ENCODE measurements around the gene ZEB2. TPM values are rescaled to one million over a fixed set of nuclear protein-coding genes. Genes with fewer than 3 reads are reported as not detected.

Gene ZEB2
- total RNA-seq, 1 experiment from 2014 or later, result 1.2 TPM

DNA sequence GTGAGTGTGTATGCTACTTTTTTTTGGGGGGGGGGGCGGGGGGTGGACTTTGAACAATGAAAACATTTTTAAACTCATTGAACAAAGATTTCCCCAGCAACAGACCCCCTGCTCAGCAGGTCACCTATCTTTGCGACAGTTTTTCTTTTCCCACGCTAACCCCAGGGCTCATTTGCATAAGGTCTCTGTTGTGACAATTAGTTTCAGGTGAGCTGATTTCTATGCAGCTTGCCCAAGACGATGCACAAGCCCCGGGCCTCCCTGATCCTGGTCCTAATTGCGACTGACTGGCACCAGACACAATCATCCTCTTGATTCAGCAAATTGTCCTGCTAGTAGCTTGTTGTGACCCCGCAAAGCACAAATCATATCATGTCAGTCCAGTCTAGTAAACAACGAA lies 40.3 kb downstream of the ZEB2 start:
- H3K4me1 Mint-ChIP-seq, result peaks cover 50 to 55% of the 10 kb centered on the region in 2 experiments

More for the DNA sequence above, 40.3 kb downstream of the ZEB2 start:
- peak overlapping the region; percentile 83 for H3K27ac ChIP-seq (ENCODE audit: insufficient read length, low read depth, low read length)
- Mint-ChIP-seq H3K9me3 (no peaks in the 10 kb centered on the region), H3K27me3 (ENCODE audit: low read depth) (peaks cover 3% of the 10 kb centered on the region), H3K27ac (peak overlapping the region in 2 of 3 experiments; percentile 80 to 82; a peak in 4 of 7 replicates), H3K4me3 (no peak overlapping the region; a peak in 2 of 5 replicates), H3K36me3 (ENCODE audit: insufficient read depth in 1 of 3, low read depth in 3 of 3) (no peaks in the 10 kb centered on the region)
- H3K27me3 ChIP-seq (ENCODE audit: insufficient read depth, low read length), result no peaks in the 10 kb centered on the region
- H2AK5ac ChIP-seq (ENCODE audit: insufficient read length, low read length), result no peak overlapping the region
- H3K9ac ChIP-seq (ENCODE audit: extremely low read depth, insufficient read length, low read length), result no peak overlapping the region
- H3K79me1 ChIP-seq (ENCODE audit: insufficient read depth, low read depth, low read length, poor library complexity, severe bottlenecking), result no peaks in the 10 kb centered on the region
- H2BK5ac ChIP-seq (ENCODE audit: insufficient read length, low read length), result no peak overlapping the region
- H2BK15ac ChIP-seq (ENCODE audit: low read depth, low read length), result no peak overlapping the region
- no peaks in the 10 kb centered on the region for H3K23me2 ChIP-seq (ENCODE audit: insufficient read length, low read depth, low read length, poor library complexity, severe bottlenecking)
- no peak overlapping the region for H3K4ac ChIP-seq (ENCODE audit: low read depth, low read length)
- H3K9me3 ChIP-seq (ENCODE audit: control insufficient read depth, low read depth, low read length), result no peaks in the 10 kb centered on the region
- no peak overlapping the region for H4K5ac ChIP-seq (ENCODE audit: insufficient read length, low read depth, low read length)
- no peak overlapping the region for H3K4me2 ChIP-seq (ENCODE audit: insufficient read depth, insufficient read length, low read length)
- no CpG with 5 or more reads among the region's 8 CpGs for WGBS (ENCODE audit: extremely low coverage, insufficient read length, low lambda C conversion rate)
- H2BK20ac ChIP-seq (ENCODE audit: low read depth, low read length, poor library complexity, severe bottlenecking), result no peak overlapping the region
- no peak overlapping the region for H4K91ac ChIP-seq (ENCODE audit: insufficient read length, low read depth, low read length)
- H2BK12ac ChIP-seq (ENCODE audit: insufficient read length, low read depth, low read length), result no peak overlapping the region
- H3K18ac ChIP-seq (ENCODE audit: insufficient read length, low read depth, low read length), result no peak overlapping the region
- TF ChIP-seq, protein P1, sequence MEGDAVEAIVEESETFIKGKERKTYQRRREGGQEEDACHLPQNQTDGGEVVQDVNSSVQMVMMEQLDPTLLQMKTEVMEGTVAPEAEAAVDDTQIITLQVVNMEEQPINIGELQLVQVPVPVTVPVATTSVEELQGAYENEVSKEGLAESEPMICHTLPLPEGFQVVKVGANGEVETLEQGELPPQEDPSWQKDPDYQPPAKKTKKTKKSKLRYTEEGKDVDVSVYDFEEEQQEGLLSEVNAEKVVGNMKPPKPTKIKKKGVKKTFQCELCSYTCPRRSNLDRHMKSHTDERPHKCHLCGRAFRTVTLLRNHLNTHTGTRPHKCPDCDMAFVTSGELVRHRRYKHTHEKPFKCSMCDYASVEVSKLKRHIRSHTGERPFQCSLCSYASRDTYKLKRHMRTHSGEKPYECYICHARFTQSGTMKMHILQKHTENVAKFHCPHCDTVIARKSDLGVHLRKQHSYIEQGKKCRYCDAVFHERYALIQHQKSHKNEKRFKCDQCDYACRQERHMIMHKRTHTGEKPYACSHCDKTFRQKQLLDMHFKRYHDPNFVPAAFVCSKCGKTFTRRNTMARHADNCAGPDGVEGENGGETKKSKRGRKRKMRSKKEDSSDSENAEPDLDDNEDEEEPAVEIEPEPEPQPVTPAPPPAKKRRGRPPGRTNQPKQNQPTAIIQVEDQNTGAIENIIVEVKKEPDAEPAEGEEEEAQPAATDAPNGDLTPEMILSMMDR (conservative IDR thresholded peaks at IDR 0.05), result no peak
- H3T11ph ChIP-seq (ENCODE audit: low read length), result no peak overlapping the region
- H3K56ac ChIP-seq (ENCODE audit: insufficient read length, low read depth, low read length), result no peak overlapping the region
- H4K8ac ChIP-seq (replicated peaks; ENCODE audit: insufficient read length, low read depth, low read length), result no peak overlapping the region
- no peak overlapping the region for H2BK120ac ChIP-seq (ENCODE audit: low read depth, low read length, poor library complexity, severe bottlenecking)
- no peaks in the 10 kb centered on the region for H4K20me1 ChIP-seq (ENCODE audit: control insufficient read depth, insufficient read depth, insufficient read length)
- peak; percentile 46 for DNase-seq
- no peak overlapping the region for H3K14ac ChIP-seq (ENCODE audit: insufficient read depth, low read length)
- H3K79me2 ChIP-seq (ENCODE audit: insufficient read depth, low read length), result no peaks in the 10 kb centered on the region
- H3K4me1 ChIP-seq (ENCODE audit: insufficient read depth, low read length), result peaks cover 7% of the 10 kb centered on the region; the same call in 1 of the 2 replicates
- no peak overlapping the region for H2AFZ ChIP-seq (ENCODE audit: low read length)
- H3K23ac ChIP-seq (ENCODE audit: insufficient read length, low read depth, low read length), result no peak overlapping the region

All from H9 (cell line).